Measurements from ENCODE around the gene GTF3C2.
A peak's percentile ranks its signal among the peaks of the same experiment; 100 is the strongest.
"Not testable (repeated sequence)": the region's sequence is repeated elsewhere in the genome, so short reads cannot be mapped to it uniquely, and the experiment has no call there.

The GTF3C2 gene

GRCh38 chr2:27370816-27371620 lies 14.5 kb upstream of the GTF3C2 start:
- DNase-seq, result no peak

GRCh38 chr2:27370026-27370815 lies 13.7 kb upstream of the GTF3C2 start, which contains the start of the genes EIF2B4 and SNX17:
Gene EIF2B4 (minus strand): TSS chr2:27370338. CDS start chr2:27370314, 24 bp downstream.
Gene SNX17 (plus strand): TSS chr2:27370616. CDS start chr2:27370744, 128 bp downstream.
- peak; percentile 100 for DNase-seq

DNA sequence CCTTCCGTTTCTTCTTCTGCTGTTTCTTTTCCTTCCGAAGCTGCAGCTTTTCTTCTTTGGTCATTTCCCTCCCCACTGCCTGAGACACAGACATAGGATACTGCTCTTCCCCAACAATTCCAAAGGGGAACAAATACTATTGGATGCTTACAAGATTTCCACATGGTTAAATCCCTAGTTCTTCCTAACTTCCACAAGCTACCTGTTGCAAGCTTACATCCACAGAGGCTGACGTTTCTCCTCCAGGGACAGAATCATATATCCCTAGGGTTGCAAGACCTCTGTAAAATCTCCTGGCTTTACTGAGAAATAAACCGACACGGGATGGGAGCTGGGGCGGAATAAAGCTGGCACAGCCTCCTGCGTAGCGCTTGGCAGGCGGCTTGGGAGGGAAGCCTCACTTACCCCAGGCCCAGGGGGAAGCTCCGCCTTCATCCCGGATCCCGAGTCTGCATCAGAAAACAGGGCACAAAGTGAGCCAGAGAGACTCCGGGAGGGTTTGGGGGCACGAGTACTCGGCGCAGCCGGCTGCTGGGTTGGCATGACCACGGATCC lies 13.0 kb upstream of the GTF3C2 start:
- DNase-seq, result no peak

DNA sequence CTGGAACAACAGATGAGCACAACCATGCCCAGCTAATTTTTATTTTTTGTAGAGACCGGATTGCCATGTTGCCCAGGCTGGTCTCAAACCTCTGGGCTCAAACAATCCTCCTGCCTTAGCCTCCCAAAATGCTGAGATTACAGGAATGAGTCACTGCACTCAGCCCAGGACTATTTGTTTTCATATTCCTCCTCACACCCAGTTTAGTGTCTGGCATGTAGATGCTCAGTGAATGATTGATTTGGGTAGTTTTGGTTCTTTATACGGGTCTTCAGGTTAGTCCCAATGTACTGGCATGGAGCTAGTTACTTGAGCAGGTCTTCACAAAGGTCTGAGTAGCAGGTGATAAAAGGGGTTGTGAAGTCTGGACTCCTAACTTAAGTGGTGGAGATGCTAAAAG lies 7.4 kb upstream of the GTF3C2 start:
- DNase-seq, result no peak

GRCh38 chr2:27362678-27363420 lies 6.3 kb upstream of the GTF3C2 start:
- DNase-seq, result no peak

DNA sequence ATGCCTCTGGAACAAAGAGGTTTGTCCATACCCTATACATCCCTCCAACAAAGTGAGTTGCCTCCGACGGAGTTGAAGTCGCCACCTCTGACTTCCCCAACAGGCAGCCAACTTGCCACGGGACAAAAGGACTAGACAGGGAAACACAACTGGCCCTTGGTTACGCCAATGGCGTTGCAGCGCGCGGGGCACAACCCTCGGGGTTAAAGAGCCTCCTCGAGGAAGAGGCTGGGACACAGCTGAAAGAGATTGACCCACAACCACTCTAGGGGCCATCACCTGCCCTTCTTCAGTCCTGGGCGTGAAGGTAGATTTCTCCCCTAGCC lies 545 bp downstream of the GTF3C2 start:
- DNase-seq, result no peak

DNA sequence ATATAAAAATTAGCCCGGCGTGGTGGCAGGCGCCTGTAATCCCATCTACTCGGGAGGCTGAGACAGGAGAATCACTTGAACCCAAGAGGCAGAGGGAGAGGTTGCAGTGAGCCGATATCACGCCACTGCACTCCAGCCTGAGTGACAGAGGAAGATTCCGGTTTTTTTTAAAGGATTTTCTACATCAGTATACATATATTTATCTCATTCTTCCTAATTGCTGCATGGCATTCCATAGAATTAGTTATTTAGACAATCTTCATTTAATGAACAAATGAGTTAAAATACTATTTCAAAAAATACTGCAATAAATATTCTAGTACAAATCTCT lies 2.0 kb downstream of the GTF3C2 start:
- no peak for DNase-seq

- no peak for DNase-seq
Measured at GRCh38 chr2:27353762-27354596, 2.6 kb downstream of the GTF3C2 start.

GRCh38 chr2:27353386-27353761 lies 3.2 kb downstream of the GTF3C2 start:
- not testable (repeated sequence) for DNase-seq

DNA sequence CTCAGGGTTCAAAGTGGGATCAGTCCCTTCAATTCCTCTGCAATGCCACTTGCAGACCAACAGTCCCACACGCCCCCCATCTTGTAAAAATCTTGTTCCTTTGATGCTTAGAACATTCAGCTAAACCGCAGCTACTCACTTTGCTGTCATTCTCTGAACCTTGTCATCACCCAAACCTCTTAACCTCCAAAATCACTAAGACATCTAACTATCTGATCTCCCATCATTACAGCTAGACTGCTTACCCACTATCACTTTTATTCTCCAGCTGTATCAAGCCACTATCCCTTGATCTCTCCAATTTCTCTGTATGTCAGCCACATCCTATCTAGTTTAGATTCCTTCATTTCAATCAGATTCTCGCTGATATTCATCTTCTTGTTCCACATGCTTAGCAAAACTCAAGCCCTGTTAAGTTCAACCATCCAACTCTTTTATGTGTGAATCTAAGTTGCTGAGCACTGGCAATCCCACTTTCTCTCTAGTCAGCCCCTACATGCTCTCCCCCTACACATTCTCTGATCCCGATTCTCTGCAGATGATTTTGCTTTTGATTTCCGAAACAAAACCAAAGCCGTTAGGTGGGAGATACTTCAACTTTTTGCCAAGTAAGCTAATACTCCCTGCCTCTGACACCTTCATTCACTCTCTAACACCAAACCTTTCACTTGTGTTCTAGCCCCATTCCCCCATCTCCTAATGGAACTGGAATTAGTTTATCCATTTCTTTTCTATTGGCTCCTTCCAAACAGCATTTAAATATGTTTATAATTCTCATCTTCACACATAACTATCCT lies 4.6 kb downstream of the GTF3C2 start:
- no peak for DNase-seq

GRCh38 chr2:27350106-27350693 lies 6.4 kb downstream of the GTF3C2 start:
- DNase-seq, result no peak

- DNase-seq, result no peak
Measured at GRCh38 chr2:27347641-27348040, 8.9 kb downstream of the GTF3C2 start.

GRCh38 chr2:27336173-27336572 lies 20.4 kb downstream of the GTF3C2 start:
- no peak for DNase-seq

- no peak for DNase-seq
Measured at GRCh38 chr2:27335311-27335710, 21.3 kb downstream of the GTF3C2 start.

GRCh38 chr2:27324720-27325119 lies 31.8 kb downstream of the GTF3C2 start:
- DNase-seq, result no peak

DNA sequence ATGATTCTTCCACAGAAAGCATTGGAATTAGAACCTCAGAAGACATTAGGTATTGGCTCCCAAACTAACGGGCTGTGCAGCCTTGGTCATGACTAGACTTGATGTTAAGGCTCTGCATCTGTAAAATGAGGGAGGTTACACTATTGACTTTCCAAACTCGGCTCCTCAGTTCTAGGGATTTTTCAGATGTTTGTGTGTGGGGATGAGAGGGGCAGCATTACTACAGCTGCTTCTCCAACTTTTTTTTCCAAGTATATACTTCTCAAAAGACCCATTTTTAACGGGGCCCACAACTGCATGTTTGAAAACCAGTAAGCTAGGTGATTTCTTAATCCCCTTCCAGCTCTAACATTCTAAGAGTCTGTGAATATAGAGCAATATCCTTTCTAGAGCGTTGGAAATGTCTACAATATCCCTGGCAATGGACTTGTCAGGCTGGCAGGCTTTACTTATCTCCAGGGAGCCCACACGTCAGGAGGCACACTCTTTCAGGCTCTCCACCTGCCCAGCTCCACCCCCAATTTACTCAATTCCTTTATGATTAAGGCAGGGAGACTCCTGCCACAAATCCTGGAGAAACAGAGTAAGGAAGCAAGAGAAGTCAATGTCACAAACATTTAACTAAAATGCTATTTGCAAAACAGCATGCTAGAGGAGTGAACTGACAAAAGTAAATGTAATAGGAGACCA lies 32.8 kb downstream of the GTF3C2 start:
- DNase-seq, result peak; percentile 52

DNA sequence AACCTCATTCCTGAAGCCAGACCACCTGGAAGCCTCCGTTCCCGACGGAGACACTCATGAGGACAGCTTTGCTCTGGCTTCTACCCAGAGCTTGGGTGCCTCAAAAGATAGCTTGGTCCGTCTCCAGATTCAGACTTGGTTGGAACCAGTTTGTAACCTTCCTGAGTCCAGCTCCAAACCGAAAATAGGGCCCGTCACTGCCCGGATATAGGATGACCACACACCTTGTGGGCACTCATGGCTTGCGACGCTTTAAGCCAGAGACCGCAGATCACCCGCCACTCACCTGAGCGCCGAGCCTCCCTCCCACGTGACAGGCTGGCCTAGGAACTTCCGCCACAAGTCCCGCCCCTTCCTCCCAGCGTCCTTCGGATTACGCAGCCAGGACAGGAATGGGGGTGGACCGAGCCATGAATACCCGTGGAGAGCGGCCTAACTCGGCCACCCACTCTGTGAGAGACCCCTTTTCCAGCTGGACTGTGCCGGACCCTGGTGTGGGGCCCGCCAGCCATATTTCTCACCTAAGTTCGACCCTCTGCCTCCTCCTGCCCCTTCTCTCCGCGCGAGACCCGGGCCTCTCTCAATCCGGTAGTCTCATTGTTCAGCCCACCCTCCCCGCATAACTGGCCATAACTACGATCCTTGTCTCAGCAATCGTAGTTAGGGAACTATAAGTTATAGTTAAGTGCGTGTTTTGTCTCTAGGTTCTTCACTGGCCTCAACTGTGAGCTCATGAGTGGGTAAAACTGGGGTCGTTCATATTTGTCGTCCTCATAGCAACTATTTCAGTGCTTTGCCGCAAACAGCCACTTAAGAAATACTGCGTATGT lies 33.6 kb downstream of the GTF3C2 start, which contains the start of gene MPV17:
TSS of gene MPV17 (minus strand) at position 332 of the 830 bp plus-strand sequence. CDS start 580 bp downstream, outside the sequence.
- DNase-seq, result peak; percentile 94

GRCh38 chr2:27322301-27322765 lies 34.2 kb downstream of the GTF3C2 start:
- no peak for DNase-seq

DNA sequence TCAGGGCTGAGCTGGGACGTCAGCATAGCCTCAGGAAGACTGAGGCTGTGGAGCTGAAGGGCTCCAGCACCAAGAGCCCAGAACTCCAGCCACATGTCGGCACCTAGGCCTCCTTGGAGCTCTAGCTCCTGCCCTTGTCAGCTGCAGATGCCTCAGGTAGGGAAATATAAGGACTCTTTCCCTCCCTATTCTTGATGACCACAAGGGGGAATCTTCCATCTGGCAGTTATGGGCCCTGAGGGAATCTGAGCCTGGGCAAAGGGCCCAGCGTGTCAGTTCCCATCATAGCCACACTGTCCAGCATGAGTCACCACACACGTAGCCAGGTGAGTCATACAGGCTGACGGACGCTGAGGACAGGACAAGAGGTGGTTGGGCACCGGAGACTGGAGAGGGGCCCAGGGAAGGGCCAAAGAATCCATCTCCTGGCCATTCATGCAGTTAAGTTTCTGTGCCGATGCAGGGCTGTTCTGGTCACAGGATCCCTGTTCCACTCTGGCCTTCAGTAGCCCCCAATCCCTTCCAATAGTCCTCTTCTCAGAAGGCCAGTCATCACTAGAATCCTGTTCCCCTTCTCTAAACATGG lies 35.5 kb downstream of the GTF3C2 start:
- no peak for DNase-seq
